HFFc6 (cell line): ENCODE data around the gene TTC7B. TPM values are rescaled to one million over a fixed set of nuclear protein-coding genes. Genes with fewer than 3 reads are reported as not detected.

Experiments
- DNase-seq: peaks from one replicate; pipeline ENCODE4 v3.0.0-alpha.2; 2018
- H3K27ac Mint-ChIP-seq: 2 replicates; pipeline ENCODE4 v1.8.0; 2020; ENCODE audit warnings: mild to moderate bottlenecking, mixed read lengths
- H3K27me3 Mint-ChIP-seq: 2 replicates; pipeline ENCODE4 v1.8.0; 2021; ENCODE audit warnings: mild to moderate bottlenecking, moderate library complexity, mixed read lengths; ENCODE audit not compliant: insufficient read depth
- H3K36me3 Mint-ChIP-seq: 2 replicates; pipeline ENCODE4 v1.8.0; 2021; ENCODE audit warnings: low read depth, mixed read lengths
- H3K4me1 Mint-ChIP-seq: 2 replicates; pipeline ENCODE4 v1.8.0; 2020; ENCODE audit warnings: low read depth, mixed read lengths
- H3K4me3 Mint-ChIP-seq: 2 replicates; pipeline ENCODE4 v1.8.0; 2020; ENCODE audit warnings: mild to moderate bottlenecking, moderate library complexity, mixed read lengths
- H3K9me3 Mint-ChIP-seq: 2 replicates; pipeline ENCODE4 v1.8.0; 2020; ENCODE audit warnings: mild to moderate bottlenecking, mixed read lengths
- CTCF ChIP-seq: fragments of 200-600 bp; sonication (generic); IDR thresholded peaks from 2 replicates; pipeline ENCODE4 v1.5.0; 2021; ENCODE audit warnings: antibody characterized with exemption, mild to moderate bottlenecking
- total RNA-seq, 6 experiments: library from RNA; stranded (reverse); fragmentation: NEBNext Ultra II Directional; extraction: Animal tissue kit (Norgen Biotek cat#: 25700); gene quantifications; 2 replicates in 1 of 6; 3 replicates in 5 of 6; pipeline ENCODE4 v1.2.3, GENCODE V29; 2021

The TTC7B gene
- total RNA-seq, 6 experiments from 2014 or later: 34.6 to 46.9 (median 40.9) TPM

- no peak overlapping the region for H3K27ac Mint-ChIP-seq
Observed at GRCh38 chr14:90777830-90778485, 38.3 kb downstream of the TTC7B start.

DNA sequence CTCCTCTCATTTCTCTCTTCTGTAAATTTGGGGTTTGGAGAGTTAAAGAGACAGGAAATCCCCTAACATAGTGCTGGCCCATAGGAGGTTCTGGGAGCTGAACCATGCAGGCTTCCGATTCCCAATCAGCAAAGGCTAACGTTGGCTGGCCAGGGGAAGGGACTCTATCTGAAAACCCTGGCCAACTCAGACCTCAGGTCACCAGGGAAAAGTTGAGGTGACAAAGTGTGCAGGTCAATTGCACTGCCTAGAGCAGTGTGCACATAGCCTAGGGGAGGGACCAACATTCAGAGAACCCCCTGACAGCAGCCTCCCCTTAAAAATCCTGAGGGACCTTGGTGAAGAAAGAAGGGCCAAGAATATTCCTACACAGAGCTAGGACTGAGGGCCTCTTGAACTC, 38.9 kb downstream of the TTC7B start:
- H3K9me3 Mint-ChIP-seq: no peaks in the 10 kb centered on the region
- H3K4me1 Mint-ChIP-seq: peaks cover 10% of the 10 kb centered on the region
- no peak for TF ChIP-seq CTCF
- H3K36me3 Mint-ChIP-seq: peaks cover 5% of the 10 kb centered on the region; the same call in 1 of the 2 replicates
- no peak overlapping the region for H3K27ac Mint-ChIP-seq
- no peak for DNase-seq
- no peak overlapping the region for H3K4me3 Mint-ChIP-seq
- H3K27me3 Mint-ChIP-seq: peaks cover 1% of the 10 kb centered on the region; the same call in 1 of the 2 replicates

More at GRCh38 chr14:90777830-90778485, 38.3 kb downstream of the TTC7B start:
- Mint-ChIP-seq H3K4me3 (no peak overlapping the region), H3K4me1 (peaks cover 10% of the 10 kb centered on the region), H3K9me3 (no peaks in the 10 kb centered on the region), H3K36me3 (peaks cover 5% of the 10 kb centered on the region; the same call in 1 of the 2 replicates), H3K27me3 (peaks cover 1% of the 10 kb centered on the region; the same call in 1 of the 2 replicates)
- no peak for TF ChIP-seq CTCF
- DNase-seq: no peak

DNA sequence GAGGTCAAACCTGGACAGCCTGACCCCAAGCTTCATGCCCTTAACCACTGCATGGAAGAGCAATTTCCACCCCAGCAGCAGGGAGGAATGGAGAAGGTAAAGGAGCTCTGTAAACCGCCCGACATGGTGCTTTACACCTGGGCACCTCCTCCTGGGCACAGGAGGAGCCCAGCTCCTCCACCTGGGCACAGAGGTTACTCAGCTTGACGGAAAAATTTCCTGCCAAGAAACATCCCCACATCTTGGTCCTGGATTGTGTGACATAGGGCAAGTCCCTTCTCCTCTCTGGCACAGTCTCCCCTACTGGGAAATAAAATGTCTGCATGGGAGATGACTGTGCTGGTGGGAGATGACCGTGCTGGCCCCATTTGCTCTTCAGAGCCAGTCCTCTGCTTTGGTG, 40.8 kb downstream of the TTC7B start:
- DNase-seq: no peak
- no peak overlapping the region for H3K27ac Mint-ChIP-seq
- H3K36me3 Mint-ChIP-seq: peaks cover 9% of the 10 kb centered on the region
- H3K4me3 Mint-ChIP-seq: no peak overlapping the region
- H3K4me1 Mint-ChIP-seq: no peaks in the 10 kb centered on the region
- H3K27me3 Mint-ChIP-seq: peaks cover 1% of the 10 kb centered on the region; the same call in 1 of the 2 replicates
- no peaks in the 10 kb centered on the region for H3K9me3 Mint-ChIP-seq
- no peak for TF ChIP-seq CTCF

DNA sequence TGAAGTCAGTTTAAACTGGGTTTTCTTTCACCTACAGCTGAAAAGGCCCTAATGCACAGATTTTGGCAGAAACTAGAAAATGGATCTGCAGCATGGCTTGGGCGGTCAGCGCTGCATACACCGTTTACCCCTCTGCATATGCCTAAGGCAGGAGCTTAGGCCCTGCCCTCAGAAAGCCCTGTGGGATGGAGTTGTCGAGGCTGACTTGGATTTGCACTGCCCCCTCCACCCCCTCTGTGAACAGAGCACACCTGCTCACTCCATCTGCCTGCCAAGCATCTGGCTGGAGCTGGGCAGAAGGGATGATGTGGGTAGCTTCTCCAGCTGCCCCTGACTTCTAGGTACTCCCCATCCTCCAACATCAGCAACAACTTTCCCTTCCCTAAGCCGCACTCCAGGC, 41.9 kb downstream of the TTC7B start:
- no peak overlapping the region for H3K27ac Mint-ChIP-seq
- H3K36me3 Mint-ChIP-seq: peaks cover 15% of the 10 kb centered on the region
- H3K9me3 Mint-ChIP-seq: no peaks in the 10 kb centered on the region
- TF ChIP-seq CTCF: no peak
- H3K27me3 Mint-ChIP-seq: peaks cover 1% of the 10 kb centered on the region; the same call in 1 of the 2 replicates
- H3K4me1 Mint-ChIP-seq: no peaks in the 10 kb centered on the region
- no peak for DNase-seq
- no peak overlapping the region for H3K4me3 Mint-ChIP-seq

DNA sequence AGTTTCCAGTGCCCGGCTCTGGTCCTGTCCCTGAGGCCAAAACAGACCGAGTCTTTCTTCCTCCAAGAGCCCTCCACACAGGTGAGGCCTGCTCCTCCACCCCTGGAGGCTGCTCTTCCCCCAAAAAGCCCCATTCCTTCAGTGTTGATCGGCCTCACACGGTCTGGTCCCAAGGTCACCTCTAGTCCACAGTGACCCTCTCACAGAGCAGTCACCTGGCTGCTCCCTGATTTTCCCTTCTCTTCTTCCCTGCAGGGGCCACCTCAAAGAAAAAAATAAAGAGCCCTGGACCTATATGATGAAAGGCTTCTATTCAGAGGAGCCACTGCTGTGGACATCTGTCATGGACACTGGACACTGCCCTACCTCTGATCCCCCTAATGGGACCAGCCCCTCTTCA, 42.5 kb downstream of the TTC7B start:
- Mint-ChIP-seq H3K9me3 (no peaks in the 10 kb centered on the region), H3K4me3 (no peak overlapping the region), H3K27ac (no peak overlapping the region), H3K36me3 (peaks cover 21% of the 10 kb centered on the region), H3K4me1 (no peaks in the 10 kb centered on the region), H3K27me3 (peaks cover 1% of the 10 kb centered on the region; the same call in 1 of the 2 replicates)
- DNase-seq: no peak
- no peak for TF ChIP-seq CTCF
